Endothelial cell of umbilical vein (primary cell): ENCODE data around the gene PLCXD1. TPM values are rescaled to one million over a fixed set of nuclear protein-coding genes. Genes with fewer than 3 reads are reported as not detected.

ENCODE experiments used
- BruUV-seq: library from RNA; stranded (reverse); fragments of 400-500 nt; replicated peaks from 2 replicates; lab custom pipeline; 2021; lab: Mats Ljungman, UMichigan
- CTCF ChIA-PET: fragments of 300-600, 350-600 bp; sonication (Branson Sonifier 250); formaldehyde crosslinking; loops from one replicate; lab custom pipeline; 2021; ENCODE audit warnings: antibody characterized with exemption, inconsistent platforms; lab: Charles Lee
- POLR2A ChIA-PET: fragments of 300-600, 350-600 bp; sonication (Branson Sonifier 250); formaldehyde crosslinking; loops from one replicate; lab custom pipeline; 2021; ENCODE audit warnings: antibody characterized with exemption, inconsistent platforms; lab: Charles Lee
- DNase-seq: peaks from one replicate; pipeline ENCODE4 v3.0.0-alpha.2; 2011; ENCODE audit warnings: low read depth, low spot score
- FAIRE-seq: peaks from 2 replicates; lab custom pipeline; 2011; peaks lifted over from hg19 to GRCh38; lab: Jason Lieb, UNC
- H2AFZ ChIP-seq: 2 replicates; pipeline ENCODE4 v1.6.0; 2012; ENCODE audit warnings: low read depth, low read length, control low read depth, inconsistent platforms
- H3K27ac ChIP-seq: 2 replicates; pipeline ENCODE4 v1.5.1; 2011; ENCODE audit warnings: low read depth, mild to moderate bottlenecking, control low read depth, low read length, moderate library complexity; ENCODE audit not compliant: insufficient read depth
- H3K27me3 ChIP-seq, 2 experiments: 2 replicates each; pipeline versions ENCODE4 v1.6.0 to v1.6.1; 2011; ENCODE audit warnings: low read length in 2 of 2, mixed read lengths in 1 of 2; ENCODE audit not compliant: control insufficient read depth in 2 of 2, insufficient read depth in 2 of 2
- H3K36me3 ChIP-seq, 2 experiments: 2 replicates in 1 of 2; 3 replicates in 1 of 2; pipeline ENCODE4 v1.5.1; 2011; ENCODE audit warnings: low read length in 2 of 2, mild to moderate bottlenecking in 1 of 2, moderate library complexity in 1 of 2; ENCODE audit not compliant: control insufficient read depth in 2 of 2, insufficient read depth in 2 of 2; ENCODE audit errors: extremely low read depth in 1 of 2
- H3K4me1 ChIP-seq: 3 replicates; pipeline ENCODE4 v1.5.1; 2011; ENCODE audit warnings: mild to moderate bottlenecking, low read length; ENCODE audit not compliant: control insufficient read depth, insufficient read depth; ENCODE audit errors: extremely low read depth
- H3K4me2 ChIP-seq: 2 replicates; pipeline ENCODE4 v1.6.1; 2011; ENCODE audit warnings: low read length, control low read depth, mixed read lengths; ENCODE audit not compliant: insufficient read depth
- H3K4me3 ChIP-seq, 3 experiments: fragments of 200-600 bp in 1 of 3; sonication (generic), shearing (Covaris generic) in 1 of 3; replicated peaks in 1 of 3; 2 replicates each; pipeline ENCODE4 v1.5.1; 2011 to 2016; ENCODE audit warnings: control low read depth in 3 of 3, low read length in 3 of 3, mild to moderate bottlenecking in 2 of 3, inconsistent platforms in 1 of 3, low read depth in 1 of 3, moderate library complexity in 1 of 3; ENCODE audit not compliant: insufficient read depth in 1 of 3
- H3K79me2 ChIP-seq: 2 replicates; pipeline ENCODE4 v1.6.0; 2012; ENCODE audit warnings: low read length, inconsistent platforms; ENCODE audit not compliant: control insufficient read depth, insufficient read depth
- H3K9ac ChIP-seq: replicated peaks from 2 replicates; pipeline ENCODE3; 2011; ENCODE audit warnings: low read length, control low read depth; ENCODE audit not compliant: insufficient read depth; ENCODE audit errors: extremely low read depth
- H3K9me1 ChIP-seq: replicated peaks from 3 replicates; pipeline ENCODE4 v1.6.0; 2011; ENCODE audit warnings: mild to moderate bottlenecking, low read length; ENCODE audit not compliant: control insufficient read depth, insufficient read depth; ENCODE audit errors: extremely low read depth
- H3K9me3 ChIP-seq: replicated peaks from 2 replicates; pipeline ENCODE4 v1.5.1; 2012; ENCODE audit warnings: low read length, inconsistent platforms; ENCODE audit not compliant: control insufficient read depth, insufficient read depth
- H4K20me1 ChIP-seq: replicated peaks from 2 replicates; pipeline ENCODE3; 2011; ENCODE audit warnings: mild to moderate bottlenecking, low read length; ENCODE audit not compliant: control insufficient read depth, insufficient read depth; ENCODE audit errors: extremely low read depth
- EZH2 ChIP-seq: IDR thresholded peaks from 2 replicates; pipeline ENCODE4 v1.6.1; 2012; ENCODE audit warnings: borderline replicate concordance, low read depth, mild to moderate bottlenecking, moderate library complexity, low read length, inconsistent platforms; ENCODE audit not compliant: severe bottlenecking
- FOS ChIP-seq: IDR thresholded peaks from 2 replicates; pipeline ENCODE4 v1.6.1; 2011; ENCODE audit warnings: mild to moderate bottlenecking, low read length, moderate library complexity, borderline replicate concordance; ENCODE audit not compliant: insufficient read depth
- GATA2 ChIP-seq: IDR thresholded peaks from 2 replicates; pipeline ENCODE4 v1.7.0; 2011; ENCODE audit warnings: low read depth, mild to moderate bottlenecking, moderate library complexity, mixed read lengths, low read length; ENCODE audit not compliant: insufficient read length, insufficient read depth
- JUN ChIP-seq: IDR thresholded peaks from 2 replicates; pipeline ENCODE4 v1.6.1; 2011; ENCODE audit warnings: borderline replicate concordance, low read depth; ENCODE audit not compliant: insufficient read length, insufficient read depth
- MAX ChIP-seq: IDR thresholded peaks from 2 replicates; pipeline ENCODE4 v1.6.1; 2011; ENCODE audit not compliant: insufficient read depth, insufficient read length
- MYC ChIP-seq: IDR thresholded peaks from one replicate; pipeline ENCODE4 v1.6.1; 2011; ENCODE audit warnings: mild to moderate bottlenecking, low read depth, low read length
- POLR2A ChIP-seq: IDR thresholded peaks from 2 replicates; pipeline ENCODE4 v1.6.1; 2012; ENCODE audit warnings: low read depth, mild to moderate bottlenecking, control low read depth, low read length
- POLR2AphosphoS5 ChIP-seq: IDR thresholded peaks from 2 replicates; pipeline ENCODE4 v1.6.1; 2012; ENCODE audit warnings: low read depth, mild to moderate bottlenecking, control low read depth, low read length, moderate library complexity; ENCODE audit not compliant: insufficient read depth
- dilution Hi-C: fragments of 300-500 bp; cut with MboI; formaldehyde crosslinking; loops from one replicate; pipeline ENCODE4 v1.15.0; 2019; ENCODE audit warnings: low sequenced_read_pairs; ENCODE audit not compliant: extremely low pct_ligation_motif_present
- intact Hi-C: fragments of 100-400 bp; cut with micrococcal nuclease; formaldehyde crosslinking; loops from one replicate; pipeline ENCODE4 v1.10.0; 2022
- polyA plus RNA-seq, 4 experiments: library from polyadenylated mRNA; depleted of rRNA in 3 of 4; stranded (reverse) in 3 of 4; unstranded in 1 of 4; fragments of >200 nt; gene quantifications; 2 replicates each; pipeline versions ENCODE4 v1.2.1 to v1.2.3, GENCODE V29; 2011 to 2012; ENCODE audit warnings: missing spikeins in 1 of 4
- total RNA-seq: library from RNA; stranded (reverse); gene quantifications from 2 replicates; pipeline ENCODE4 v1.2.3, GENCODE V29; 2021
- TF ChIP-seq, protein P1 (sequence below), 2 donors: IDR thresholded peaks; 1 replicate in 1 of 2; 2 replicates in 1 of 2; pipeline ENCODE4 v1.5.1; 2011; ENCODE audit warnings: low read length in 2 of 2, mild to moderate bottlenecking in 2 of 2, moderate library complexity in 2 of 2, control low read depth in 1 of 2, inconsistent platforms in 1 of 2, low read depth in 1 of 2; ENCODE audit not compliant: insufficient read depth in 1 of 2; ENCODE audit errors: extremely low read depth in 1 of 2

PLCXD1 gene
- total and polyA plus RNA-seq, 2 donors (not counting 3 experiments of a cell fraction or from before 2014, with no cell fraction given), result 11.7 to 16.8 TPM

DNA sequence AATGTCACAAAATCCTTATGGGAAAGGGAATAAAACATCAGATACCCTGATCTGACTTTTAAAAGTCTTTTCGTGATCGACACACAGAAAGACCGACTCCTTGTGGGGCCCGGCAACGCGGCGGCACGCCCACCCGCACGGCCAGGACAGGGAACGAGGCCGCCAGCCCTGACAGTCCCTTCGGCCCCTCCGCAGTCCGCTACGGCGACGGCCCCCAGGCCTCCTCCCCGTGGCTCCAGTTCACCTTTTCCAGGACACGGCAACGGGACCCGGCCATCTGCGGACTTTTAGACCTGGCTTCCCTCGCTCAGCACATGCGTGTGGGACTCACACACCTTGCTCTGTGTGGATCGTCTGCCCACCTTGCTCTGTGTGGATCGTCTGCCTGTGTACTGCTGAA, 71.0 kb downstream of the PLCXD1 start:
- dilution Hi-C loops (no loop called here), intact Hi-C loops (no loop called here)
- Histone ChIP-seq H3K27me3 (no peaks in the 10 kb centered on the region), H3K36me3 (no peaks in the 10 kb centered on the region), H2AFZ (no peak overlapping the region), H3K27ac (no peak overlapping the region), H4K20me1 (no peaks in the 10 kb centered on the region), H3K9me1 (no peaks in the 10 kb centered on the region), H3K4me3 (no peak overlapping the region), H3K79me2 (no peaks in the 10 kb centered on the region), H3K4me1 (peaks cover 14% of the 10 kb centered on the region), H3K4me2 (no peak overlapping the region), H3K9me3 (no peaks in the 10 kb centered on the region), H3K9ac (no peak overlapping the region)
- DNase-seq, result no peak
- no peak for TF ChIP-seq POLR2A
- ChIA-PET CTCF (no interaction called here), POLR2A (no interaction called here)
- no TSS peak for BruUV-seq
- FAIRE-seq, result no peak

DNA sequence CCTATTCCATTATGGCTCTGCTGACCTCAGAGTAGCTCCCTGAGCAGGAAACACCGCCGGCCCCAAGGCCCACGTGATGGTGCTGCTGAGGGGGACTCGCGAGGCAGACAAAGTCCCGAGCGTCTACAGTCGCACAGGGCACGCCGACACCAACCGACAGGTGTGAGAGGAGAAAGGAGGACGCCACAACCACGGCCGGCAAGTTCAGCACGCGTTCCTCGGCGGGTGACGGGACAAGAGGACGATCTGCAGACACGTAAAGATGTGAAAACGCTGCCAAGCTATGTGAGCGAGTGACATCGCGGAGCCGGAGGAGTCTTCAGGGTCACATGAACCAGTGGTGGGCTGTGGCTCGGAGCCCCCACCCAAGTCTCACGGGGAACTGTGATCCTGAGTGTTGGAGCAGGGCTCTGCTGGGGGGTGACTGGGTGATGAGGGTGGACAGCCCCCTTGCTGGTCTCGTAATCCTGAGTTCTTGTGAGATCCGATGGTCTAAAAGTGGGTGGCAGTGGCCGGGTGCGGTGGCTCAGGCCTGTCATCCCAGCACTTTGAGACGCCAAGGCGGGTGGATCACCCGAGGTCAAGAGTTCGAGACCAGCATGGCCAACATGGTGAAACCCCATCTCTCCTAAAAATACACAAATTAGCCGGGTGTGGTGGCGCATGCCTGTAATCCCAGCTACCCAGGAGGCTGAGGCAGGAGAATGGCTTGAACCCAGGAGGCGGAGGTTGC, 71.6 kb downstream of the PLCXD1 start:
- TF ChIP-seq JUN (no peak), POLR2A (no peak), POLR2AphosphoS5 (no peak), MYC (no peak), GATA2 (no peak), EZH2 (no peak), FOS (no peak), MAX (no peak)
- TF ChIP-seq, protein P1, sequence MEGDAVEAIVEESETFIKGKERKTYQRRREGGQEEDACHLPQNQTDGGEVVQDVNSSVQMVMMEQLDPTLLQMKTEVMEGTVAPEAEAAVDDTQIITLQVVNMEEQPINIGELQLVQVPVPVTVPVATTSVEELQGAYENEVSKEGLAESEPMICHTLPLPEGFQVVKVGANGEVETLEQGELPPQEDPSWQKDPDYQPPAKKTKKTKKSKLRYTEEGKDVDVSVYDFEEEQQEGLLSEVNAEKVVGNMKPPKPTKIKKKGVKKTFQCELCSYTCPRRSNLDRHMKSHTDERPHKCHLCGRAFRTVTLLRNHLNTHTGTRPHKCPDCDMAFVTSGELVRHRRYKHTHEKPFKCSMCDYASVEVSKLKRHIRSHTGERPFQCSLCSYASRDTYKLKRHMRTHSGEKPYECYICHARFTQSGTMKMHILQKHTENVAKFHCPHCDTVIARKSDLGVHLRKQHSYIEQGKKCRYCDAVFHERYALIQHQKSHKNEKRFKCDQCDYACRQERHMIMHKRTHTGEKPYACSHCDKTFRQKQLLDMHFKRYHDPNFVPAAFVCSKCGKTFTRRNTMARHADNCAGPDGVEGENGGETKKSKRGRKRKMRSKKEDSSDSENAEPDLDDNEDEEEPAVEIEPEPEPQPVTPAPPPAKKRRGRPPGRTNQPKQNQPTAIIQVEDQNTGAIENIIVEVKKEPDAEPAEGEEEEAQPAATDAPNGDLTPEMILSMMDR (IDR thresholded peaks at IDR 0.05; ENCODE audit: extremely low read depth in 1 of 2, insufficient read depth in 1 of 2, low read depth in 1 of 2, low read length in 2 of 2), result no peak
- Histone ChIP-seq H3K36me3 (no peaks in the 10 kb centered on the region), H3K4me2 (no peak overlapping the region), H3K4me3 (no peak overlapping the region), H3K4me1 (peaks cover 17% of the 10 kb centered on the region), H3K27ac (no peak overlapping the region), H2AFZ (no peak overlapping the region), H3K79me2 (no peaks in the 10 kb centered on the region), H3K27me3 (no peaks in the 10 kb centered on the region), H3K9ac (no peak overlapping the region), H3K9me3 (no peaks in the 10 kb centered on the region), H4K20me1 (no peaks in the 10 kb centered on the region), H3K9me1 (no peaks in the 10 kb centered on the region)
- CTCF ChIA-PET, result no interaction called here
- BruUV-seq, result no TSS peak
- dilution Hi-C loops, result no loop called here
- intact Hi-C loops, result no loop called here
- no peak for DNase-seq
- POLR2A ChIA-PET, result no interaction called here
- no peak for FAIRE-seq
